ENCODE measurements around the gene GJB1.
"Not testable (repeated sequence)": the region's sequence is repeated elsewhere in the genome, so short reads cannot be mapped to it uniquely, and the experiment has no call there.

GJB1 gene

DNA sequence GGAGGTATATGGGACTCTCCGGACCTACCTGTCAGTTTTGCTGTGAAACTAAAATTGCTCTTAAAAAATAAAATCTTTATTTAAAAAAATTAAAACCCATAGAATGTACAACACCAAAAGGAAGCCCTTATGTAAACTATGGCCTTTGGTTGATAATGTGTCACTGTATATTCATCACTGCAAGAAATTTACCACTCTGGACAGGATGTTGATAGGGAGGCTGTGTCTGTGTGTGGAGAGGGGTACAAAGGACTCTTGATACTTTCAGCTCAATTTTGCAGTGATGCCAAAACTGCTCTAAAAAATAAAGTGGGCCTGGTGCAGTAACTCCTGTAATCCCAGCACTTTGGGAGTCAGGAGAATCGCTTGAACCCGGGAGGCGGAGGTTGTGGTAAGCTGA, 33.8 kb downstream of the GJB1 start:
- no peak for DNase-seq

DNA sequence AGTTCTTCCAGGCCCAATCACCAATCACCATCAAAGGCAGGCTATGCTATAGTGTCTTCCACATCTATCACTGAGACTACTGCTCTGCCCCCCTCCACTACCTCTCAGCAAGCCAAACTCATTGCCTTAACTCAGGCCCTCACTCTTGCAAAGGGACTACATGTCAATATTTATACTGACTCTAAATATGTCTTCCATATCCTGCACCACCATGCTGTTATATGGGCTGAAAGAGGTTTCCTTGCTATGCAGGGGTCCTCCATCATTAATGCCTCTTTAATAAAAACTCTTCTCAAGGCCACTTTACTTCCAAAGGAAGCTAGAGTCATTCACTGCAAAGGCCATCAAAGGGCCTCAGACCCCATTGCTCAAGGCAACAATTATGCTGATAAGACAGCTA, 45.6 kb downstream of the GJB1 start:
- DNase-seq: not testable (repeated sequence)

- DNase-seq: no peak
Observed at GRCh38 chrX:71269801-71270395, 46.9 kb downstream of the GJB1 start.

DNA sequence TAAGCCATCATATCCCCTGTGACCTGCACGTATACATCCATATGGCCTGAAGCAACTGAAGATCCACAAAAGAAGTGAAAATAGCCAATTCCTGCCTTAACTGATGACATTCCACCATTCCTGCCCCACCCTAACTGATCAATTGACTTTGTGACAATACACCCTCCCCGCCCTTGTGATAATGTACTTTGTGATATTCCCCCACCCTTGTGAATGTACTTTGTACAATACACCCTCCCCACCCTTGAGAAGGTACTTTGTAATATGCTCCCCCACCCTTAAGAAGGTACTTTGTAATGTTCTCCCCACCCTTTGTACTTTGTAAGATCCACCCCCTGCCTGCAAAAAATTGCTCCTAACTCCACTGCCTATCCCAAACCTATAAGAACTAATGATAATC, 49.3 kb downstream of the GJB1 start:
- DNase-seq: not testable (repeated sequence)

Data from suppressor macrophage treated with lipopolysaccharide for 1 hour (primary cell).